ENCODE measurements around the gene C17orf75.
"Not testable (repeated sequence)": the region's sequence is repeated elsewhere in the genome, so short reads cannot be mapped to it uniquely, and the experiment has no call there.

Gene C17orf75, protein sequence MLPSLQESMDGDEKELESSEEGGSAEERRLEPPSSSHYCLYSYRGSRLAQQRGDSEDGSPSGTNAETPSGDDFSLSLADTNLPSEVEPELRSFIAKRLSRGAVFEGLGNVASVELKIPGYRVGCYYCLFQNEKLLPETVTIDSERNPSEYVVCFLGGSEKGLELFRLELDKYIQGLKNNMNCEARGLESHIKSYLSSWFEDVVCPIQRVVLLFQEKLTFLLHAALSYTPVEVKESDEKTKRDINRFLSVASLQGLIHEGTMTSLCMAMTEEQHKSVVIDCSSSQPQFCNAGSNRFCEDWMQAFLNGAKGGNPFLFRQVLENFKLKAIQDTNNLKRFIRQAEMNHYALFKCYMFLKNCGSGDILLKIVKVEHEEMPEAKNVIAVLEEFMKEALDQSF

DNA sequence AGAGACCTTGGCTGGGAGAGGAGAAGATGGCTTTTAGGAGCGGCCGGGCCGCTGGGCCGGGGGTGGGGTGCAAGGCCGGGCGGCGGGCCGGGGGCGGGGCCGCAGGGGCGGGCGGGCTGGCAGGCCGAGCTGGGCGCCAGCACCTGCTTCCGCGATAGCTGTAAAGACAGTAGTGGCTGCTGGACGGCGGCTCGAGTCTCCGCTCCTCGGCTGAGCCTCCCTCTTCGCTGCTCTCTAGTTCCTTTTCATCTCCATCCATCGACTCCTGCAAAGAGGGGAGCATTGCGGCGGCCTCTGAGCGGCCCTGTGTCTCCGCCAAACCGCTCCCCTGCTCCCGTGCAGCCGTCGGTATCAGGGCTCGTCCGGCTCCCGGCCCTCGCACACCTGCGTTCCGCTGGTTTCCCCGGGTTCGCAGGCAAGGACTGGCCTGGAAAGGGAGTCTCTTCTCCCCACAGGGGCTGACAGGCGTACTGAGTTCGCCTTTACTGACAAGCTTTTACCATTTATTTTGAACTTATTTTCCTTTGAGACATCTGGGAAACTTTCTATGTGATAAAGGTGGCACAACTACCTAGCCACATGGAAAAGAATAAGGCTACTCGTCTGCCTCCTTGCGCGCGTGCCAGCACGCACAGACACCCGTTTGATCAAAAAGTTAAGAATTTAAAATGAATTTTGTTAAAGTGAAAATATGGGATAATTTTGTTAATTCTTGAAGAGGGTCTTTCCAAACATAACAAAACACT, at the start of gene C17orf75:
Gene C17orf75, minus strand, starts transcription at position 317 of the 746 bp plus-strand sequence. Its CDS starts 34 bp downstream, at position 283.
- TF ChIP-seq, protein P1, sequence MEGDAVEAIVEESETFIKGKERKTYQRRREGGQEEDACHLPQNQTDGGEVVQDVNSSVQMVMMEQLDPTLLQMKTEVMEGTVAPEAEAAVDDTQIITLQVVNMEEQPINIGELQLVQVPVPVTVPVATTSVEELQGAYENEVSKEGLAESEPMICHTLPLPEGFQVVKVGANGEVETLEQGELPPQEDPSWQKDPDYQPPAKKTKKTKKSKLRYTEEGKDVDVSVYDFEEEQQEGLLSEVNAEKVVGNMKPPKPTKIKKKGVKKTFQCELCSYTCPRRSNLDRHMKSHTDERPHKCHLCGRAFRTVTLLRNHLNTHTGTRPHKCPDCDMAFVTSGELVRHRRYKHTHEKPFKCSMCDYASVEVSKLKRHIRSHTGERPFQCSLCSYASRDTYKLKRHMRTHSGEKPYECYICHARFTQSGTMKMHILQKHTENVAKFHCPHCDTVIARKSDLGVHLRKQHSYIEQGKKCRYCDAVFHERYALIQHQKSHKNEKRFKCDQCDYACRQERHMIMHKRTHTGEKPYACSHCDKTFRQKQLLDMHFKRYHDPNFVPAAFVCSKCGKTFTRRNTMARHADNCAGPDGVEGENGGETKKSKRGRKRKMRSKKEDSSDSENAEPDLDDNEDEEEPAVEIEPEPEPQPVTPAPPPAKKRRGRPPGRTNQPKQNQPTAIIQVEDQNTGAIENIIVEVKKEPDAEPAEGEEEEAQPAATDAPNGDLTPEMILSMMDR (IDR thresholded peaks at IDR 0.05; ENCODE audit: insufficient read depth, low read depth, low read length, missing control alignments), result no peak
- H3K4me3 ChIP-seq (ENCODE audit: low read length), result peak within 1 kb of the TSS; percentile 81
- DNase-seq (ENCODE audit: low read depth), result peak; percentile 85

DNA sequence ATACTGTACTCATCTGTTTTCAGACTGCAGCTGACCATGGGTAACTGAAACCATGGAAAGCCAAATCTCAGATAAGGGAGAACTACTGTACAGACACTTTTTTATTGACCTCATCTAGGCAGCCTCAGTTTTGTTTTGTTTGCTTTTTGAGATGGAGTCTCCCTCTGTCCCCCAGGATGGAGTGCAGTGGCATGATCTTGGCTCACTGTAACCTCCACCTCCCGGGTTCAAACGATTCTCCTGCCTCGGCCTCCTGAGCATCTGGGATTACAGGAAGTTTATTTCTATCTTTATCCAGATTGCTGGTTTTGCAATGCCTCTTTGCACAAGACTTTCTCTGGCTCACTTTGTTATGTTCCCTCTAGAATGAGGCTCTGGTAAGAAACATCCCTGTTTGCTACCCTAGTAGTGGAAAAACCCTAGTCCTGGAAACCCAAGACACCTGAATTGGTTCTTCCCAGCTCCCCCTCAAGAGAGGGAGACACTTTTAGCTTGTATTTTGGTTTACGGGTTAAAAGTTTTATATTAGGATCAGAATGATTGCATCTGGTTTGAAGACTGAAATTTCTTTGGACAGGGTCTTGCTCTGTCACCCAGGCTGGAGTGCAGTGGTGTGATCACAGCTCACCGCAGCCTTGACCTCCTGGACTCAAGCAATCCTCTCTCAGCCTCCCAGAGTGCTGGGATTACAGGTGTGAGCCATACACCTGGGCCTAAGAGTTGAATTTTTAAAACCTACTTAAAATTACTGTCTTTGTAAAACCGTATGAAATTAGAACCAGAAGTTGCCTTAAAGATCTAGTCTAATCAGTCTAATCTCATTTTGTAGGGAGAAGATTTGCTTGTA, 46.9 kb upstream of the C17orf75 start:
- no peak for DNase-seq (ENCODE audit: low read depth)
- H3K4me3 ChIP-seq (ENCODE audit: low read length), result no peak overlapping the region
- TF ChIP-seq, protein P1 (IDR thresholded peaks at IDR 0.05; ENCODE audit: insufficient read depth, low read depth, low read length, missing control alignments), result no peak

DNA sequence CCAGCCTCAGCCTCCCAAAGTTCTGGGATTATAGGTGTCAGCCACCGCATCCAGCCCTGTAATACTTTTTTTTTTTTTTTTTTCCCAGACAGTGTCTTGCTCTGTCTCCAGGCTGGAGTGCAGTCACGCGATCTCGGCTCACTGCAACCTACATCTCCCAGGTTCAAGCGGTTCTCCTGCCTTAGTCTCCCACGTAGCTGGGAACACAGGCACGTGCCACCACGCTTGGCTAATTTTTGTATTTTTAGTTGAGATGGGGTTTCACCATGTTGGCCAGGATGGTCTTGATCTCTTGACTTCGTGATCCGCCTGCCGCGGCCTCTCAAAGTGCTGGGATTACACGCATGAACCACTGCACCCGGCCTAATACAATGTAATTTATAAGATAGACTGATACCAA, 46.2 kb upstream of the C17orf75 start:
- not testable (repeated sequence) for DNase-seq (ENCODE audit: low read depth); H3K4me3 ChIP-seq (ENCODE audit: low read length)

DNA sequence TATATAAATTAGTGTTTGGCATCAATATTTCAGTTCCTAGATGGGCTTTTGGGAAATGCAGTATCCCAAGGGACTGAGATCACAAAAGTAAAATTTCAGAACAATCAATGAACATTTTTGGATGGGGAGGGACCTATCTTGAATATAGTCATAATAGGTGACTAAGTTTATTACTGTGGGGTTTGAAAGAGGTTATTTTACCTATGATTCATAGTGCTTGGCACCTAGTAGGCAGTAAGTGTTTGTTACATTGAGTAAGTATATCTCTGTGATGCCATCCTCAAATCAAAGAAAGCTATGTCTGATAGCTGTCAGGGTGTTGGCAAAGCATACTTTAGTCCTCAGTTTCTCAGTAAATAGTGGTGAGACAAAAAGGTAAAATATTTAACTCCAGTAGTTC, 44.9 kb upstream of the C17orf75 start:
- peak; percentile 72 for DNase-seq (ENCODE audit: low read depth)
- TF ChIP-seq, protein P1 (IDR thresholded peaks at IDR 0.05; ENCODE audit: insufficient read depth, low read depth, low read length, missing control alignments), result no peak

DNA sequence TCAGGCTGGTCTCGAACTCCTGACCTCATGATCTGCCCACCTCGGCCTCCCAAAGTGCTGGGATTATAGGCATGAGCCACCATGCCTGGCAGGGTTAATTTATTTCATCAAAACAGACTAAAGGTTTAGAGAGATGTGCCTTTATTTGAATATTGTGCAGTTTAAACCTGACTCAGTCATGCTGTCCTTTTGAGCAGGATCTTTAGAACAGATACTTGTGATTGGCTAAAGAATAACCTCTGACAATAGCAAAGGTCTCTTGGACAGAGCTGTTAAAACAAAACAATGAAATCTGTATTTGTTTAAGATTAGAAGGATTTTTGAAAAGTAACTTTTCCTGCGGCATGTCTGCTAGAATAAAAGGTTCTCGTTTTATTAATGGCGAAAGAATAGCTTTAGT, 44.0 kb upstream of the C17orf75 start:
- TF ChIP-seq, protein P1 (IDR thresholded peaks at IDR 0.05; ENCODE audit: insufficient read depth, low read depth, low read length, missing control alignments), result no peak
- H3K4me3 ChIP-seq (ENCODE audit: low read length), result no peak overlapping the region
- DNase-seq (ENCODE audit: low read depth), result no peak

More for the DNA sequence above, 44.9 kb upstream of the C17orf75 start:
- H3K4me3 ChIP-seq (ENCODE audit: low read length), result no peak overlapping the region

DNA sequence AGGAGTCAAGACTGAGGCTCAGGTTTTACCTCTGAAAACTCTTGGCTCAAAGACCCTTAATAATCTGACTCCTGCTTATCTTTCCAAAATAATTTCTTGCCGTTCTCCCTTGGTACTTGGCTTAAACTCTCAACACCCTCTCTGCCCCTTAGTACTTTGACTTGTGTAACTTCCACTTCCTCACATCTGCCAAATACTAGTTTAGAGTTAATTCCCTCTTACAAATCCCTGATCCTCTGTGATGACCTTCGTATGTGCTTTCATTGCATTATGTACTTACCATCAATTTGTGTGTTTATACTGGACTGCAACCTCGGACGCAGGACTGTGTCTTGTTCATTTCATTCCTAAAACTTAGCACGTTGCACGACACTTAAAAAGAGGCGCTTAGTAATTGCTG, 43.1 kb upstream of the C17orf75 start:
- DNase-seq (ENCODE audit: low read depth), result no peak
- no peak overlapping the region for H3K4me3 ChIP-seq (ENCODE audit: low read length)
- TF ChIP-seq, protein P1 (IDR thresholded peaks at IDR 0.05; ENCODE audit: insufficient read depth, low read depth, low read length, missing control alignments), result no peak

All from epithelial cell of esophagus (primary cell).